ENCODE data around the gene OTOG.

Gene OTOG

GRCh38 chr11:17602105-17603001 lies 55.3 kb downstream of the OTOG start:
- TF ChIP-seq CREB1 (IDR thresholded peaks at IDR 0.05; ENCODE audit: low read depth) = no peak
- no peak for TF ChIP-seq FOXM1 (IDR thresholded peaks at IDR 0.05; ENCODE audit: borderline replicate concordance, low read depth)
- TF ChIP-seq ZBTB7A (IDR thresholded peaks at IDR 0.05; ENCODE audit: low read depth) = no peak
- no peak for TF ChIP-seq EGR1 (IDR thresholded peaks at IDR 0.05)
- no peak for TF ChIP-seq RAD21 (IDR thresholded peaks at IDR 0.05; ENCODE audit: low read depth)
- no peak for TF ChIP-seq REST (IDR thresholded peaks at IDR 0.05; ENCODE audit: low read depth)
- no peak for TF ChIP-seq NFIC (IDR thresholded peaks at IDR 0.05)
- TF ChIP-seq CEBPB (IDR thresholded peaks at IDR 0.05) = no peak
- TF ChIP-seq TCF12 (IDR thresholded peaks at IDR 0.05; ENCODE audit: low read depth) = no peak
- no peak for TF ChIP-seq USF1 (IDR thresholded peaks at IDR 0.05)
- TF ChIP-seq TAF1 (IDR thresholded peaks at IDR 0.05; ENCODE audit: low read depth) = no peak
- no peak for TF ChIP-seq EP300 (IDR thresholded peaks at IDR 0.05; ENCODE audit: borderline replicate concordance)
- no peak for TF ChIP-seq TEAD4 (IDR thresholded peaks at IDR 0.05)
- TF ChIP-seq MAX (IDR thresholded peaks at IDR 0.05) = no peak
- no peak for TF ChIP-seq YY1 (IDR thresholded peaks at IDR 0.05; ENCODE audit: low read depth)

DNA sequence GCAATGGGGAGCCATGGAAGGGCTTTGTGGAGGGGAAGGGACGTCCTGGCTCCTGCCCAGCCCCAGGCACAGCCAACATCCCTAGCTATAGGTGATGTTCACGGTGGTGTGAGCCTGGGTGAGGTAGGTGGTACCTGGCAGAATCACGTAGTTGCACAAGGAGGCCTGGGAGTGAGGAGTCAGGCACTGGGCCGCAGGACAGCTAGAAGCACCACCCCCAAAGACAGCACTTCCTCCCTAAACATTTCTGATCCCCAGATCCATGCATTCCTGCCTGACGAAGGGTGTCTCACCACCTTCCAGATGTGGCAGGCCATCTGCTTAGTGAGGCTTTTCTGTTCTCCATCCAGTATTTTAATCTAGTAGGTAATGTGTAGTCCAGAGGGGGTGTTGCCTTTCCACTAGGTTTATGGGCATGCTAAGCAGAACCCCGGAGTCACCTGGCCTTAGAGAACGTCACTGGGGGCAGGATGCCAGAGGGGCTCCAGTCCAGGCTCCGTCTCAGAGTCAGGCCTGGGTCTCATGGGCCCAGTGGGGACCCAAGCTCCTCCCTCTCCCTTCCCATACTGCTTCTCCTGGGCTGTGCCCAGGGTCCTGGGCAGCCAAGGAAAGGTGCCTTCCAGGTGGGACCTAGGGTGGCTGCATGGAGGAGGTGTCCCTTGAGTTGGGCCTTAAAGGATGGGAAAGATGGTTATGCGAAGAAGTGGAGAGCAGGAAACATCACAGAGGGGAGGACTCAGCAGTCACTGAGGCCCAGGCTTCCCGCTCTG lies 56.2 kb downstream of the OTOG start:
- TF ChIP-seq USF1 (IDR thresholded peaks at IDR 0.05) = no peak
- TF ChIP-seq RAD21 (IDR thresholded peaks at IDR 0.05; ENCODE audit: low read depth) = no peak
- no peak for TF ChIP-seq NFIC (IDR thresholded peaks at IDR 0.05)
- no peak for TF ChIP-seq YY1 (IDR thresholded peaks at IDR 0.05; ENCODE audit: low read depth)
- TF ChIP-seq MAX (IDR thresholded peaks at IDR 0.05) = no peak
- no peak for TF ChIP-seq EGR1 (IDR thresholded peaks at IDR 0.05)
- TF ChIP-seq REST (IDR thresholded peaks at IDR 0.05; ENCODE audit: low read depth) = no peak
- TF ChIP-seq CEBPB (IDR thresholded peaks at IDR 0.05) = no peak
- TF ChIP-seq TEAD4 (IDR thresholded peaks at IDR 0.05) = no peak
- TF ChIP-seq FOXM1 (IDR thresholded peaks at IDR 0.05; ENCODE audit: borderline replicate concordance, low read depth) = no peak
- no peak for TF ChIP-seq TAF1 (IDR thresholded peaks at IDR 0.05; ENCODE audit: low read depth)
- no peak for TF ChIP-seq ZBTB7A (IDR thresholded peaks at IDR 0.05; ENCODE audit: low read depth)
- no peak for TF ChIP-seq EP300 (IDR thresholded peaks at IDR 0.05; ENCODE audit: borderline replicate concordance)
- no peak for TF ChIP-seq TCF12 (IDR thresholded peaks at IDR 0.05; ENCODE audit: low read depth)
- TF ChIP-seq CREB1 (IDR thresholded peaks at IDR 0.05; ENCODE audit: low read depth) = no peak

GRCh38 chr11:17604201-17604914 lies 57.3 kb downstream of the OTOG start:
- TF ChIP-seq ZBTB7A (IDR thresholded peaks at IDR 0.05; ENCODE audit: low read depth) (no peak), CREB1 (IDR thresholded peaks at IDR 0.05; ENCODE audit: low read depth) (no peak), YY1 (IDR thresholded peaks at IDR 0.05; ENCODE audit: low read depth) (no peak), TAF1 (IDR thresholded peaks at IDR 0.05; ENCODE audit: low read depth) (no peak), FOXM1 (IDR thresholded peaks at IDR 0.05; ENCODE audit: borderline replicate concordance, low read depth) (no peak), MAX (IDR thresholded peaks at IDR 0.05) (no peak)

GRCh38 chr11:17604915-17605233 lies 57.8 kb downstream of the OTOG start:
- TF ChIP-seq RAD21 (IDR thresholded peaks at IDR 0.05; ENCODE audit: low read depth) = no peak
- TF ChIP-seq CREB1 (IDR thresholded peaks at IDR 0.05; ENCODE audit: low read depth) = no peak
- no peak for TF ChIP-seq TEAD4 (IDR thresholded peaks at IDR 0.05)
- no peak for TF ChIP-seq TAF1 (IDR thresholded peaks at IDR 0.05; ENCODE audit: low read depth)
- TF ChIP-seq ZBTB7A (IDR thresholded peaks at IDR 0.05; ENCODE audit: low read depth) = no peak
- TF ChIP-seq CEBPB (IDR thresholded peaks at IDR 0.05) = no peak
- no peak for TF ChIP-seq EGR1 (IDR thresholded peaks at IDR 0.05)
- no peak for TF ChIP-seq YY1 (IDR thresholded peaks at IDR 0.05; ENCODE audit: low read depth)
- TF ChIP-seq NFIC (IDR thresholded peaks at IDR 0.05) = no peak
- TF ChIP-seq MAX (IDR thresholded peaks at IDR 0.05) = no peak
- TF ChIP-seq REST (IDR thresholded peaks at IDR 0.05; ENCODE audit: low read depth) = no peak
- TF ChIP-seq FOXM1 (IDR thresholded peaks at IDR 0.05; ENCODE audit: borderline replicate concordance, low read depth) = no peak
- no peak for TF ChIP-seq USF1 (IDR thresholded peaks at IDR 0.05)
- TF ChIP-seq EP300 (IDR thresholded peaks at IDR 0.05; ENCODE audit: borderline replicate concordance) = no peak
- TF ChIP-seq TCF12 (IDR thresholded peaks at IDR 0.05; ENCODE audit: low read depth) = no peak

Data from Ishikawa (cell line).